OCI-LY3 (cell line): Measurements from ENCODE around the gene IP6K2.

Experiments
- EZH2phosphoT487 ChIP-seq: fragments of 200-600 bp; shearing (Covaris generic); IDR thresholded peaks from 2 replicates; pipeline ENCODE4 v1.6.1; 2018; ENCODE audit warnings: antibody characterized with exemption, mixed run types, low read depth
- TF ChIP-seq, protein P1 (sequence below): fragments of 200-600, 300-600 bp; sonication (generic); IDR thresholded peaks from 2 replicates; pipeline ENCODE4 v1.5.1; 2014; ENCODE audit warnings: antibody characterized with exemption, low read length, low read depth

DNA sequence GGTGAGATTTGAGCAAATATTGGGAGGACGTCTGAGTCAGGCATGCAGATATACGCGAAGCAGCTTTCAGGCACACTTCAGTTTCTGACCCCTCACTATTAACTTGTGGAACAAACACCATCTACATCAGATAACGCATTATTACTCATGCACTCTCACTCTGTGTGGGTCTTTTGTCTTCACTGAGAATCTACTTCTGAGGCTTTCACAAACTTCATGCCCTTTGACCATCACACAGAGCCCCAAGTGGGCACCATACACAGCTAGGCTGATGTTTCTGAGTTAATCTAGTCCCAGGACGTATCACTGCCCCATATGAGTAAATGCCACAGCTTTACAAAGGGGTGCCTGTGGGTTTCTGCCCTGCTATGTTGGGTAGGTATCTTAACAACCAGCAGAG is 39.6 kb upstream of the IP6K2 start:
- TF ChIP-seq, protein P1, sequence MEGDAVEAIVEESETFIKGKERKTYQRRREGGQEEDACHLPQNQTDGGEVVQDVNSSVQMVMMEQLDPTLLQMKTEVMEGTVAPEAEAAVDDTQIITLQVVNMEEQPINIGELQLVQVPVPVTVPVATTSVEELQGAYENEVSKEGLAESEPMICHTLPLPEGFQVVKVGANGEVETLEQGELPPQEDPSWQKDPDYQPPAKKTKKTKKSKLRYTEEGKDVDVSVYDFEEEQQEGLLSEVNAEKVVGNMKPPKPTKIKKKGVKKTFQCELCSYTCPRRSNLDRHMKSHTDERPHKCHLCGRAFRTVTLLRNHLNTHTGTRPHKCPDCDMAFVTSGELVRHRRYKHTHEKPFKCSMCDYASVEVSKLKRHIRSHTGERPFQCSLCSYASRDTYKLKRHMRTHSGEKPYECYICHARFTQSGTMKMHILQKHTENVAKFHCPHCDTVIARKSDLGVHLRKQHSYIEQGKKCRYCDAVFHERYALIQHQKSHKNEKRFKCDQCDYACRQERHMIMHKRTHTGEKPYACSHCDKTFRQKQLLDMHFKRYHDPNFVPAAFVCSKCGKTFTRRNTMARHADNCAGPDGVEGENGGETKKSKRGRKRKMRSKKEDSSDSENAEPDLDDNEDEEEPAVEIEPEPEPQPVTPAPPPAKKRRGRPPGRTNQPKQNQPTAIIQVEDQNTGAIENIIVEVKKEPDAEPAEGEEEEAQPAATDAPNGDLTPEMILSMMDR: no peak
- TF ChIP-seq EZH2phosphoT487: no peak
